Stimulated activated CD8-positive, alpha-beta memory T cell treated with anti-CD3 and anti-CD28 coated beads, Interleukin-7, amount 100 ng/mL, for 24 hours (primary cell): ENCODE measurements around the gene ACTMAP.
"Not testable (repeated sequence)": the region's sequence is repeated elsewhere in the genome, so short reads cannot be mapped to it uniquely, and the experiment has no call there.

Experiments
- DNase-seq: peaks from one replicate; pipeline ENCODE4 v3.0.0-alpha.2; 2020; ENCODE audit warnings: low read depth

Gene ACTMAP

DNA sequence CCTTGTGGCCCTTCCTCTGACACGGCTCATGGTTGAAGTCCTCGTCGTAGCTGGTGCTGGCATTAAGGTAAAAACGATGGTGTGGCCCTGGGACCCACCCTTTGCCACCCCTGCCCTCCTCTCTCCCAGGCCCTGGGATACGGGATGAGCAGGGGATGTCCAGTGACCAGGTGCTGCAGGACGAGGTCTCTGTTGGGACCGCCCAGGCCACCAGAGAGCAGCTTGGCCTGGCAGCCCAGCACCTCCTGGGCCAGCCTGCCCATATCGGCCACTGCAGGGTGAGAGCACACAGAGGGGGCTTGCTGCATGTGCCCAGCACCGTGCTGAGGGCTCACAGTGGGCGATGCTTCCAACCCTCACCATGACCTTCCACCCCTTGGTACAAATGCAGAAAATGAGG is 6.4 kb downstream of the ACTMAP start:
- DNase-seq: no peak

DNA sequence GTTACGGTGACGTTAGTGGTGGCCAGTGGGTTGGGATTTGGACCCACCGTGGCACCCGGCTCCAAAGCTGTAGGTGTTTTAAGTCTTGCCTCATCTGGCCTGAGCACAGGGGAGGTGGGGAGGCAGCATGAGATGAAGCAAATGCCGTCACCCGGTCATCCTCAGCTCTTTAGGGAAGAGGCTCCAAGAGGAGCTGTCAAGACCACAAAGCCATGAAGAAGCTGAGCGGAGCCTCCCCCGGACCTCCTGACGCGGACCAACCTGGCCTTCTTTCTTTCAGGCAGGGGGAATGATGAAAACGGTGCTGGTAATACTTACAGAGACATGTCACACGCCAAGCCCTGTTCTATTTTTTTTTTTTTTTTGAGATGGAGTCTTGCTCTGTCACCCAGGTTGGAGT is 7.4 kb downstream of the ACTMAP start:
- no peak for DNase-seq

DNA sequence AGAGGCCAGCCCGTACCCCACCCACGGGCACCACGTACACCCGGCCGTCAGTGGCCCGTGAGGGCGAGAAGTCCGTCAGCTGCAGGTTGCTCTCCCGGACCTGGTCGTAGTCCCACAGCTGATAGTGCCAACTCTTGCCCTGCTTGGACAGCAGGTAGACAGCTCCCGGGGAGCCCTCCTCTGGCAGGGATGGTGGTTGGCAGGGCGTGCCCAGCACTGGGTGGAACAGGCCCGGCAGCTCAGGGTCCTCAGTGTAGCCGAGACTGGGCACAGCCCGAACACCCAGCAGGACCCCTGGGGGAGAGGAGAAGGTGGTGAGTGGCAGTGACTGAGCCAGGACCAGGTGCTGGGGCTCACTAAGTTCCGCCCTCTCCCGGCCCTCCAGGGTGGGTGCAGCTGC is 7.8 kb downstream of the ACTMAP start:
- no peak for DNase-seq

DNA sequence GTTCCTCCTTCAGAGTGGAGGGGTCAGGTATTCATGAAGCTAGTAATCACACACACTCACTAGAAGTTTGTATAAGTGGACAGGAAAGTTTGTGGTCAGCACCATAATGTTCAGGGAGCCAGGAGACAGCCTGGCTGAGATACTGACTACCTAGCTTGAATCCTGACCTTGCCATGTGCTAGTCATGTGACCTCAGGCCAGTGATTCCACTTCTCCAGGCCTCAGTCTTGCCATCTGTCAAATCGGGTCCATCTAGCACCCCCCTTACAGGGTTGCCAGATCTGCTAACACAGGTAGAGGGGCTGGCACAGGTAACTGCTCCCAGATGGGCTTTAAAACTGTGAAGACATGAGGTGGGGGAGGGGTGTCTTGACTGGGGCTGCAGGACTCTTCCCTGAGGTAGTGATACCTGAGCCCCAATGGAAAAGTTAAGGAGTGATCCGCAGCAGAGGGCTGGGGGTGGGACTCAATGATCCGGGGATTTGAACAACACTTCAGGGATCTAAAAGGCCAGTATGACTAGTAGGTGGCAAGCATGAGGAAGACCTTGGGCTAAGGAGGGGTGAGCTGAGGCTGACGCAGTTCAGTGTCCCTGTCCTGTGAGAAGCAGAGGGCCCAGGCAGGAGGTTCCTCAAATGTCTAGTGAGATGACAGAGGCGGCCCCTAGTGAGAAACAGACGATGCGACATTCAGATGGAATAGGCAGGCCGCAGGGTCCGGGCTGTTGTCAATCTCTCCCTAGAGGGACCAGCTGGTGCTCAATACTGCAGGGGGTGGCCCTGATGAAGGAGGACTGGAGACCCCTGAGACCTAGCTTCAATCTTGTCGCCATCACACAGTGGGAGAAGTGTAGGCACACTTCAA is 8.5 kb downstream of the ACTMAP start:
- DNase-seq: no peak

DNA sequence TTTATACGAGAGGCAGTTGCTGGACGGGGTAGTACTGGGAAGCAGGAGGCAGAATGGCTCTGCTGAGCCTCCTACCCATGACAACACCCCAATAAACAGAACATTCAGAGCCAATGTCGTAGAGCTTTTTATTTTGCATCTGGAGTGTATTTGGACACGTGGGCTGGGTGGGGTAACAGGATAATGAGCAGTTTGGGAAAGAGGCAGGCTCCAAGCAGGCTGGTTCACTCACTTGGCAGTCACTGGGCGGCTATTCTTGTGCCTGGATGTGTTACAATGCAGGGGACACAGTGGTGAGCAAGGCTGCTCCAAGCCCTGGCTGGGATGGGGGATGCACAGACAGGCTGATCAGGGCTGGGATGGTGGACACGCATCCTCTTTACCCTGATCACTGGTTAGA is 9.5 kb downstream of the ACTMAP start:
- no peak for DNase-seq

DNA sequence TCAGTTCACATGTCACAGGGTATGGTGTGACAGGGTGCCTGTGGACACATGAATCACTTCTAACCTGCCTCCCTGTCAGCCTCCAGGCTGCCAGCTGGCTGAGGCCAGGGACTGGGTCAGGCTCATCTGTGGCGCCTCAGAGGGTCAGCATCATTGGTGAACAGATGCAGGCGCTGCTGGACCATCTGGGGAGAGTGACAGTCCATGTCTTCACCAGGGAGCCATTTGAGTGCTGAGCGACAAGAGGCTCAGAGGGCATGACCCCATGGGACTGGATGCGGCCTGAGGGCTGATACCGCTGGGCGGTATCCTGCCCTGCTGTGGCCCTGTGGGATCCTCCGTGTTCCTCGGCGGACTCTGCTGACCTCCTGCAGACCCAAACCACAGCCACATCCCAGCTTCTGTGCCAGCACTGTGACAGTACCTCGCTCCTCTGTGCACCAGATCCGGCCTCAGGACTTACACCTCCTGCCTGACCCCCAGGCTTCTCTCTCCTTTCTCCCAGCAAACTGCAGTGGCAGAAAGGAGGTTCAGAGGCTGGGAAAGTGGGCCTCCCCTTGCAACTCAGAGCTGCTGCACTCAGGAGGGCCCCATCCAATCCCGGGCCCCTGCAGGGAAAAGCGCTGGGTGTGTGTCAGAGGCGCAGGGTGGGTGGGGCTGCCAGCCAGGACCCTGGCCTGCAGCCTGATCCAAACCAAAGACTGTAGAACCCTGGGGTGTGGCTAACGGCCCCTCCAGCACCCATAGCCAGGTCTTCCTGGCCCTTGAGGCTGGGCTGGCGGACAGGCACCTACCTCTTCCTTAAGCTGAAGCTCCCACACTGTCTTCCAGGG is 10.2 kb downstream of the ACTMAP start:
- no peak for DNase-seq

DNA sequence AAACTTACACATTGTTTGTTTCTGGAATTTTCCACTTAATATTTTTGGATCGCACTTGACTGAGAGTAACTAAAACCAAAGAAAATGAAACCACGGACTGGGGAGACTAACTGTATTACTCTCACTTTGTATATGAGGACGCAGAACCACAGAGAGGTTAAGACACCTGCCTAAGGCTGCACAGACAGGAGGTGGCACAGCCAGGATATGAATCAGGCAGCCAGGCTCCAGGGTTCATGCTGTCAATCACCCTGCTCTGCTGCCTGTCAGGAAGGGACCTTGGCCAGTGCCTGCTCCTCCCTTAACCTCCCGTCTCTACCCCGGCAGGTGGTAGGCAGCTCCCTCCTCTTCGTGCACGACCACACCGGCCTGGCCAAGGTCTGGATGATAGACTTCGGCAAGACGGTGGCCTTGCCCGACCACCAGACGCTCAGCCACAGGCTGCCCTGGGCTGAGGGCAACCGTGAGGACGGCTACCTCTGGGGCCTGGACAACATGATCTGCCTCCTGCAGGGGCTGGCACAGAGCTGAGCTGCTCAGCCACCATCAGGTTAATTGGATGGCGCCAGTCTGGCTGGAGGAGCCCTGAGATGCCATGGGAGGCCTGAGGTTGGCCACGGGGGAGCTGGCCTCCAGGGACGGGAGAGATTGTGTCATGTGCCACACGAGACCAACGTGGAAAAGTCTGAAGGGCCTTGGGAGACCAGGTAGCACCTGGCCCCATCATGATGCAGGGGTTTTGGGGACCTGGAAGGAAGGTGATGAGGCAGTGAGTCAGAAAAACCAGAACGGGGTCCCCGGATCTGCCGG is 11.0 kb downstream of the ACTMAP start:
- no peak for DNase-seq

DNA sequence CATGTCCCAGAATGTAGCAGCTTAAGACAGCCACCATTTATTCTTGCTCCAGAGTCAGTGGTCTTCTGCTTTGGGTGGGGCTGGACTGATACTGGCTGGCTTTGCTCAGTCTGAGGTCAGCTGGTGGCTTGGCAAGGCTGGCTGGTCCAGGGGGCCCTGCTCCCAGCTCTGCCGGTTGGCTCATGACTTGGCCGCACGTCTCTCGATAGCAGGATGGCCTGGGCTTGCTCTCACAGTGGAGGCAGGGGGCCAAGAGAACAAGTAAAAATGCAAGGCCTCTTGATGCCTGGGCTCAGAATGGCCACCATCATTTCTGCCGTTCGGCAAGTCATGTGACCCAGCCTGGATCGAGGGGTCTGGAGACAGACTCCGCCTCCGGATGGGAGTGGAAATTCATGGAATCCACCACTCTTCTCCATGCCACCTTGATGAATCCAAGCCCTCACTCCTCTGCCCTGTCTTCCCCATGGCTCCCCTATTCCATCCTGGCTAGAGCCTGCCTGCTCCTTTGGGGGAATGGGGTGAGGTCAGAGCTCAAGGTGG is 13.1 kb downstream of the ACTMAP start:
- DNase-seq: no peak

DNA sequence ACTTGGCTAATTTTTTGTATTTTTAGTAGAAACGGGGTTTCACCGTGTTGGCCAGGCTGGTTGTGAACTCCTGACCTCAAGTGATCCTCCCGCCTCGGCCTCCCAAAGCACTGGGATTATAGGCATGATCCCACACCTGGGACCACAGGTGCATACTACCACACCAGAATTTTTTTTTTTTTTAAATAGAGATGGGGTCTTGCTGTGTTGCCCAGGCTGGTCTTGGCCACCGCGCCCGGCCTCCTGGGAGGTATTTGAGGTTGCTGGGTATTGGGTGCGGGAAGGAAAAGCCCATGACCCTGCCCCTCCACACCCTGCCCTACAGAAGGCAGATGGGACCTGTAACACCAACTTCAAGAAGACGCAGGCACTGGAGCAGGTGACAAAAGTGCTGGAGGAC is 13.6 kb downstream of the ACTMAP start:
- no peak for DNase-seq

DNA sequence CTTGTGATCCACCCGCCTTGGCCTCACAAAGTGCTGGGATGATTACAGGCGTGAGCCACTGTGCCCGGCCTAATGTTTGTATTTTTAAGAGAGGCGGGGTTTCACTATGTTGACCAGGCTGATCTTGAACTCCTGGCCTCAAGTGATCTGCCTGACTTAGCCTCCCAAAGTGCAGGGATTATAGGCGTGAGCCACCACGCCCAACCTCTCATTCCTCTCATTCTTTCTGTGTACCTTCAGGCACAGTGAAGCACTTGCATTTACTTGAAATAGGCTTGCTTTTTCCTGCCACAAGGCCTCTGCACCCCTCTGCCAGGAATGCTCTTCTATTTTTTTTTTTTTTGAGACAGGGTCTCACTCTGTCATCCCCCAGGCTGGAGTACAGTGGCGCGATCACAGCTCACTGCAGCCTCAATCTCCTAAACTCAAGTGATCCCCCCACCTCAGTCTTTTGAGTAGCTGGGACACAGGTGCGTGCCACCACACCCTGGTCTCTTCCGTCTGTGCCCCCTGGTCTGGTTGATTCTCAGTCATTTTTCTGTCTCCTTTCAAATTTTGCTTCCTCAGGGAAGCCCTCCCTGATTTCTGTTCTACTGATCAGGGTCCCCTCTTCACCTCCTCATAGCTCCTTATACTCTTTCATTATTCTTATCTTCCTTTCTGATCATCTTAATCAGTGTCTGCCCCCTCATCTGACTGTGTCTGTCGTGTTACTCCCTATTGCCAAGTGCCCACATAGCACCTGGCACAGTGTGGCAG is 15.1 kb downstream of the ACTMAP start:
- no peak for DNase-seq

DNA sequence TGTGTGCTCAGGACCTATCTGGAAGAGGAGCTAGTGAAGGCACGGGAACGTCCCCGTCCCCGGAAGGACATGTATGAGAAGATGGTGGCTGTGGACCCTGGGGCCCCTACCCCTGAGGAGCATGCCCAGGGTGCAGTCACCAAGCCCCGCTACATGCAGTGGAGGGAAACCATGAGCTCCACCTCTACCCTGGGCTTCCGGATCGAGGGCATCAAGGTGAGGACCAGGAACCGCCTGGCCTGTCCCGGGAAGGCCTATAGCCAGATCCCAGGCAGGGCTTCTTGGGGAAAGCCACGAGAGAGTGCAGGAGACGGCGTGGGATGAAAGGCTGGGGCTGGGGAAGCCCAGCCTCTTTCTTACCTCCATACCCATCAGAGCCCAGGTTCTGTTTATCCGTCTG is 17.1 kb downstream of the ACTMAP start:
- DNase-seq: no peak

DNA sequence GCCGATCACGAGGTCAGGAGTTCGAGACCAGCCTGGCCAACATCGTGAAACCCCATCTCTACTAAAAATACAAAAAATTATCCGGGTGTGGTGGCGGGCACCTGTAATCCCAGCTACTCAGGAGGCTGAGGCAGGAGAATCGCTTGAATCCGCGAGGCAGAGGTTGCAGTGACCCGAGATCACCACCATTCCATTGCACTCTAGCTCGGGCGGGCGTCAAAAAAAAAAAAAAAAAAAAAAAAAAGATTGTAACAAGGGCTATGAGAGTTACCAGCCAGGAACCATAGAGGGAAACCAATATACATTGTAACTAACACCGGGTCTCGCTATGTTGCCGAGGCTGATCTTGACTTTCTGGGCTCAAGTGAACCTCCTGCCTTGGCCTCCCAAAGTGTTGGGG is 18.0 kb downstream of the ACTMAP start:
- DNase-seq: not testable (repeated sequence)

DNA sequence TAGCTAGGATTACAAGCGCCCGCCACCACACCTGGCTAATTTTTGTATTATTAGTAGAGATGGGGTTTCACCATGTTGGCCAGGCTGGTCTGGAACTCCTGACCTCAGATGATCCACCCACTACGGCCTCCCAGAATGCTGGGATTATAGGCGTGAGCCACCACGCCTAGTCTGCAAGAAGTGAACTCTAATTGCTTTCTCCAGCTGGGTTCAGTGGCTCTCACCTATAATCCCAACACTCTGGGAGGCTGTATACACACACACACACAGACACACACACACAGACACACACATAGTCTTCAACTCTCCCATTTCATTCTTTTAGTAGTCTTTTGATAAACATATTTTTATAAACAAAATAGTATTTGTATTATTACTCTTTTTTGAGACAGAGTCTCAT is 20.2 kb downstream of the ACTMAP start:
- not testable (repeated sequence) for DNase-seq

DNA sequence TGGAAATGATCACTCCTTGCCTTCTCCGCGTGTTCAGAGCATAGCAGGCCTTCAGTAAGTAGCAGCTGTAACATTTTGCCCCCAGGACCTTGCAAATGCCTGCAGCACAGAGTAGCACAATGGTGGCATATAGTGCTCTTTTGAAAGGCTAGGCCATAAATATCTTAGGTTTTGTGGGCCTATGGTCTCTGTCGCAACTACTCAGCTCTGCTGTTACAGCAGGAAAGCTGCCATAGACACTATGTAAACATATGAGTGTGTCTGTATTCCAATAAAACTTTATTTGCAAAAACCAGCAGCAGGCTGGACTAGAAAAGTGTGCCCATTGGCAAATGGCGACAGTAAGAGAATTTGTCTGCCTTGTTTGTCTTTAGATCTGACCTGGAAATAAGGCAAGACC is 24.0 kb downstream of the ACTMAP start:
- DNase-seq: no peak

DNA sequence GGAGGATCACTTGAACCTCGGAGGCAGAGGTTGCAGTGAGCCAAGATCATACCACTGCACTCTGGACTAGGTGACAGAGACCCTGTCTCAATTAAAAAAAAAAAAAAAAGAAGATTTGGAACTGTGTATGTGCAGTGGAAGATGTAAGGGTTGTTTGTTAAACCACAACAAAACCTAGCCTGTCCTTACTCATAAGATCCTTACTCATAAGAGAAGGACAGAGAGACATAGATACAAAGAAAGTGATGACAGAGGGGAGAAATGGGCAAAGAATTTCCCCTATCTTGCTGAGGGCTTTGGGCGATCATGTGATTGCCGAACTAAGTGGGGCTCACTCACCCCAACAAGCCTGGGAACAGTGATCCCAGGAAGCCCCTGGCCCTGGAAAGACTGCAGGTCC is 25.4 kb downstream of the ACTMAP start:
- no peak for DNase-seq

DNA sequence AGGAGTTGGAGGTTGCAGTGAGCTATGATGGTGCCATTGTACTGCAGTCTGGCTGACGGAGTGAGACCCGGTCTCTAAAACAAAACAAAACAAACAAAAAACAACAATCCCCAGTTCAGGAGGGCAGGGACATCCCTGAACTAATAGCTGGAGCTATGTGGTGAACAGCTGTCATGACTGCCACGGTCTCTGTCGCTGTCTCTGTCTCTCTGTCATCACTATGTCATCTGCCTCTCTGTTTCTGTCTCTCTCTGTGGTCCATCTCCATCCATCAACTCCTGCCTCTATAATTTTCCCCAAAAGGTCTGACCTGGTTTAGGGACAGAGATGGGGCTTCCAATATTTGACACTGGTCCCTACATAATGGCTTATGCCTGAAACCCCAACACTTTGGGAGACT is 26.0 kb downstream of the ACTMAP start:
- DNase-seq: no peak

DNA sequence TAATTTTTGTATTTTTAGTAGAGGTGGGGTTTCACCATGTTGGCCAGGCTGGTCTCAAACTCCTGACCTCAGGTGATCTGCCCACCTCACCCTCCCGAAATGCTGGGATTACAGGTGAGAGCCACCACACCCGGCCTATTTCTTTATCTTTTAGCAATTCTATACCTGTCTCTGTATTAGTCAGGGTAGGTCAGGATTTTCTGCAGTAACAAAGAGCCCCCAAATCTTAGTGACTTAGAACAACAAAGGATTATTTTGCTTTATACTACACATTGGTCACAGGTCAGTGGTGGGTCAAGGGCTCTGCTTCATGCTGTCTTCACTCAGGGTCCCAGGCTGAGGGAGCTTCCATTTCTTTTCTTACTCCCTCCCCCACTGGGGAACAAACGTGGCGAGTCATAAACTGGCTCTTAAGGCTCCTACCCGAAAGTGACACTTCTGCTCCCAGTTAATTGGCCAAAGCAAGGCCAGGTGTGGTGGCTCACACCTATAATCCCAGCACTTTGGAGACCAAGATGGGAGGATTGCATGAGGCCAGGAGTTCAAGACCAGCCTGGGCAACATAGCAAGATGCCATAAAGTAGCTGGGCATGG is 26.5 kb downstream of the ACTMAP start:
- no peak for DNase-seq

DNA sequence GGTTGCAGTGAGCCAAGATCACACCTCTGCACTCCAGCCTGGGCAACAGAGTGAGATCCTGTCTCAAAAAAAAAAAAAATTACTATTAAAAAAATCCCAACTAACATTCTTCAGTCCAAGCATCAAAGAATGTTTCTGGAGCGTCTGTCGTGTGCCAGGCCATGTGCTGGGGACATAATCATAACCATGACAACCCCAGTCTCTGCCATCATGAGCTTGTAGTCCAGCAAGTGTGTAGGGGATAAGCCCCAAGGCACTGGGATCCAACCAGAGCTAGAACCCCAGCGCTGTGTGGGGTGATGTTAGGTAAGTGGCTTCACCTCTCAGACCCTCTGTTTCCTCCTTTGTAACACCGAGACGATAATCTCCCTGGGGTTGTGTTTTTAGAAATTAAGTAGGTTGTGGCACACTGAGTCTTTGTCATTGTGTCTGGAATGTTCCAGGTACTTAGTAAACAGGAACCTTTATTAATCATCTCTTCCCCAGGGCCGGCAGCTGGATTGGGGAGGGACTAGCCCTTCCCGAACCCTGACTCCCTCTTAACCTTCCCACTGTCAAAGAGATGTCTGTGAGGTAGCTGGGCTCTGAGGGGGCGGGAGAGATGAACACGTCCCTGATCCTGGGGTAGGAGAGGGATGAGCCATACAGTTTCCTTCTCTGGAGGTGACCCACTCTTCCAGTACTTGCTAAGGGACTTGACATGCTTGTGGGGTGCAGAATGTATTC is 28.2 kb downstream of the ACTMAP start:
- no peak for DNase-seq

DNA sequence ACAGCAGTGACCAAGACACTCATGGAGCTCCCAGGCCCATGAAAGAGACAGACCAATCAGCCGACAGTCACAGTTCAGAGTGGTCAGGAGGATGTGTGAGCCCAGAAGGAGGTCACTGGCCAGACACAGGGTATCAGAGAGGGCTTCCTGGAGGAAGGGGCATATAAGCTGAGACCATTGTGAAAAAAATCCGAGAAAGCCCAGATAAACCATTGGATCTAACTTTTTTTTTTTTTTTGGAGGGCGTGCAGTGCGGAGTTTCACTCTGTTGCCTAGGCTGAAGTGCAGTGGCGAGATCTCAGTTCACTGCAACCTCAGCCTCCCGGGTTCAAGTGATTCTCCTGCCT is 29.2 kb downstream of the ACTMAP start:
- DNase-seq: no peak

DNA sequence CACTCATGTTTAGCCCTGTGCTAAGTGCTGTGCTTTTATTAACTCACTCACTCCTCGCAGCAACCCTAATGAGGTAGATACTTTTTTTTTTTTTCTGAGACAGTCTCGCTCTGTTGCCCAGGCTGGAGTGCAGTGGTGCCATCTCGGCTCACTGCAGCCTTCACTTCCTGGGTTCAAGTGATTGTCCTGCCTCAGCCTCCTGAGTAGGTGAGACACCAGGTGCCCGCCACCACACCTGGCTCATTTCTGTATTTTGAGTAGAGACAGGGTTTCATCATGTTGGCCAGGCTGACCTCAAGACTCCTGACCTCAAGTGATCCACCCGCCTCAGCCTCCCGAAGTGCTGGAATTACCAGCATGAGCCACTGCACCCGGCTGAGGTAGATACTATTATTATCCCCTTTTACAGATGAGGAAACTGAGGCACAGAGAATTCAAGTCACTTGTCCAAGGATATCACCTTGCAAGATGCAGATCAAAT is 30.8 kb downstream of the ACTMAP start:
- DNase-seq: no peak
